Astrocyte (in vitro differentiated cells and primary cell): ENCODE data around the gene AP4B1.

Experiments
- EZH2 ChIP-seq: IDR thresholded peaks from 2 replicates; pipeline ENCODE4 v1.6.1; 2012; ENCODE audit warnings: mild to moderate bottlenecking, low read length, inconsistent platforms; ENCODE audit not compliant: insufficient read depth
- TF ChIP-seq, protein P1 (sequence below): IDR thresholded peaks from 2 replicates; pipeline ENCODE4 v1.5.1; 2011; ENCODE audit warnings: low read depth, mild to moderate bottlenecking, inconsistent platforms, low read length, moderate library complexity; ENCODE audit not compliant: insufficient read depth

GRCh38 chr1:113924473-113924872 lies 19.9 kb upstream of the AP4B1 start:
- TF ChIP-seq, protein P1, sequence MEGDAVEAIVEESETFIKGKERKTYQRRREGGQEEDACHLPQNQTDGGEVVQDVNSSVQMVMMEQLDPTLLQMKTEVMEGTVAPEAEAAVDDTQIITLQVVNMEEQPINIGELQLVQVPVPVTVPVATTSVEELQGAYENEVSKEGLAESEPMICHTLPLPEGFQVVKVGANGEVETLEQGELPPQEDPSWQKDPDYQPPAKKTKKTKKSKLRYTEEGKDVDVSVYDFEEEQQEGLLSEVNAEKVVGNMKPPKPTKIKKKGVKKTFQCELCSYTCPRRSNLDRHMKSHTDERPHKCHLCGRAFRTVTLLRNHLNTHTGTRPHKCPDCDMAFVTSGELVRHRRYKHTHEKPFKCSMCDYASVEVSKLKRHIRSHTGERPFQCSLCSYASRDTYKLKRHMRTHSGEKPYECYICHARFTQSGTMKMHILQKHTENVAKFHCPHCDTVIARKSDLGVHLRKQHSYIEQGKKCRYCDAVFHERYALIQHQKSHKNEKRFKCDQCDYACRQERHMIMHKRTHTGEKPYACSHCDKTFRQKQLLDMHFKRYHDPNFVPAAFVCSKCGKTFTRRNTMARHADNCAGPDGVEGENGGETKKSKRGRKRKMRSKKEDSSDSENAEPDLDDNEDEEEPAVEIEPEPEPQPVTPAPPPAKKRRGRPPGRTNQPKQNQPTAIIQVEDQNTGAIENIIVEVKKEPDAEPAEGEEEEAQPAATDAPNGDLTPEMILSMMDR, result no peak
- TF ChIP-seq EZH2, result no peak
